Activated naive CD8-positive, alpha-beta T cell treated with anti-CD3 and anti-CD28 coated beads, Interleukin-2, amount 10 ng/mL, durations not matched to agents 7 days and 5 days (primary cell): ENCODE measurements around the gene PARVG. TPM values are rescaled to one million over a fixed set of nuclear protein-coding genes. Genes with fewer than 3 reads are reported as not detected.

Experiments
- ATAC-seq: fragments of 150-1000 bp; cut with Tn5 transposase; one replicate; pipeline ENCODE4 v1.10.0; 2021; ENCODE audit warnings: low read depth, moderate library complexity
- POLR2A ChIA-PET: fragments of 350-600 bp; sonication (Branson Sonifier 250); formaldehyde crosslinking; loops from one replicate; lab custom pipeline; 2021; ENCODE audit warnings: antibody characterized with exemption; lab: Charles Lee
- DNase-seq: peaks from one replicate; pipeline ENCODE4 v3.0.0; 2021
- H3K27ac Mint-ChIP-seq: one replicate; pipeline ENCODE4 v1.8.0; 2022; ENCODE audit warnings: mild to moderate bottlenecking, mixed read lengths
- H3K27me3 Mint-ChIP-seq: one replicate; pipeline ENCODE4 v1.8.0; 2022; ENCODE audit warnings: mild to moderate bottlenecking, moderate library complexity, mixed read lengths
- H3K36me3 Mint-ChIP-seq: one replicate; pipeline ENCODE4 v1.8.0; 2021; ENCODE audit warnings: mild to moderate bottlenecking, mixed read lengths
- H3K4me1 Mint-ChIP-seq: one replicate; pipeline ENCODE4 v1.8.0; 2021; ENCODE audit warnings: mixed read lengths
- H3K4me3 Mint-ChIP-seq: one replicate; pipeline ENCODE4 v1.8.0; 2022; ENCODE audit warnings: mild to moderate bottlenecking, moderate library complexity, mixed read lengths
- H3K9me3 Mint-ChIP-seq: one replicate; pipeline ENCODE4 v1.8.0; 2021; ENCODE audit warnings: mixed read lengths
- total RNA-seq, 2 experiments: library from RNA; stranded (reverse); gene quantifications; one replicate each; pipeline ENCODE4 v1.2.3, GENCODE V29; 2021

Gene PARVG
- total RNA-seq, 2 experiments from 2014 or later: 238 to 241 TPM

DNA sequence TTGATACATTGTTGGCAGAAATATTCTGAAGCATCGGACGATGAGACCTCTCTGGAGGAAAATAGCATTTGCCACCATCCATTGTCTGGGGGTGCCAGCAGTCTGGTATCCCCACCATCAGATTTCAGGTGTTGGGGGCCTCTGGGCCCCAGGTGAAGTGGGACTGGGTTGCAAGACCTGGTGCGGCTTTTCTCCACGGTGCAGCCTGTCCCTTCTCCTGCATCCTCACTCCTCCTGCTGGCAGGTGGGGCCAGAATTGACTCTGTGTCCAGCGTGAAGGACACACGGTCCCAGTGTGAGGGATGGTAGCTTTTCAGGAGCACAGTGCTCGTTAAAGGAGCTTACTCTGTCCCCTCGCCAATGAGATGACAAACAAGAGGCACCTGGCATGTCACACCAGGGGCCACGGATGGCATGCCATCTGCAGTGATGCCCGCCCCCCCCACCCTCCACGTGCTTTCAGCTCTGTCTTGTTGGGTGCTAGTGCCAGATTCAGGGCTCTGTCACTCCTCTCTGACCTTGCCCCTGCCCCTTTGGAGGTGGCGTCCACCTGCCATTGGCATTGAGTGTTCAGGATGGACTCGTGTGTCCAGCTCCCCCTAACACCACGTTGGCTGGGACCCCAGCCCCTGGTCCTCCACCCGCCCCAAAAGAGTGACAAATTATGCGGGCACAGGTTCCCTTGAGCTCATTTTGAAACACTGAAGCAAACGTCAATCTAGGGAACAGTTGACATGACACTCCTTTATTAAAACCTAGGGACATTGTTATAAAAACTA lies 62.4 kb downstream of the PARVG start:
- peaks cover 37% of the 10 kb centered on the region for H3K27me3 Mint-ChIP-seq
- peak; percentile 5 for DNase-seq
- ATAC-seq: no peak

DNA sequence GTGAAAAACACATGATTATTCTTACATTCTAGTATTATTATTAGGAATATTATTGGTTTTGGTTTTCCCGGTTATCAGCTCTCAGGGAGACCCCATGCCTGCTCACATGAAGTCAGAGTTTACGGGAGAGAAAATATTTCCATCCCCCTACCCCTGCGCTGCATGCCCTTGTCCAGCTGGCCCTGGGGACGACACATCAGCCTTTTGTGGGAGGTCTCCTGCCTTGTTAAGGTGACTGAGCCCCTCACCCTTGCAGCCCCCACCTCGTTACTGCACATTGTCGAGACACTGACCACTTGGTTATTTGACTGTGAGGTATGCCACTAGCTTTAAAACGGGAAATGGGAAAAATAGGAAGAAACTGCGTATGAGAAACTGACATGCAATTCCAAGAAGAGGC lies 63.0 kb downstream of the PARVG start:
- Mint-ChIP-seq H3K36me3 (no peaks in the 10 kb centered on the region), H3K9me3 (no peaks in the 10 kb centered on the region), H3K27me3 (peaks cover 30% of the 10 kb centered on the region), H3K4me3 (no peak overlapping the region), H3K4me1 (no peaks in the 10 kb centered on the region), H3K27ac (no peak overlapping the region)
- DNase-seq (peak; percentile 16), ATAC-seq (no peak)
- POLR2A ChIA-PET: interaction anchor here (0.5 kb wide), 1 partner anchor 813 kb away, joined by 4 read pairs; no protein-coding TSS in a partner anchor

More for the DNA sequence above, 62.4 kb downstream of the PARVG start:
- POLR2A ChIA-PET: no interaction called here
- Mint-ChIP-seq H3K9me3 (no peaks in the 10 kb centered on the region), H3K4me3 (no peak overlapping the region), H3K4me1 (no peaks in the 10 kb centered on the region), H3K27ac (no peak overlapping the region), H3K36me3 (no peaks in the 10 kb centered on the region)

DNA sequence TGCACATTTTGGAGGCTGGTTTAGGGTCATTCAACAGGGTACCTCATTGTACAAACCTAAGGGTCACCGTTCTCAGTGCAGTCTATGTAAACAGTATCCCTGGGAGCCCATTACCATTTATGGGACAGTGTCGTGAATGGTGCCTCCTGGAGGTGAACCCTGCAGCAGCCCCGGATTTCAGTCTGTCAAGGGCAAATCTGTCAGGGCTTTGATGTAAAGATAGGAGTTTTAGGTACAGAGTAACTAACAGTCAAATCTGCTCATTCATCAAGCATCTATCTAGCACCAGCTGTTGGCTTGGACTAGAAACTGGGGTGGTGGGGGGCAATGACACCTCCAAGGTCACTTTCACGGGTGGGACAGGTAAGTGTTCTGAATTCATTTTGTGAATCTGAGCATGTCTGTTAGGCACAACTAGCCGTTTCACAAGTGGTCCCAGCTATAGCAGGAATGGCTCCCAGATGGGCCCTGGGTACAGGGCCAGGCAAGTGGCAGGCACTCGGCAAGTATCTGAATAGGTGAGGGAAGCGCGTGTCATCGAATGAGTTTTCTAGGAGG lies 63.6 kb downstream of the PARVG start:
- Mint-ChIP-seq H3K4me1 (no peaks in the 10 kb centered on the region), H3K27ac (no peak overlapping the region), H3K4me3 (no peak overlapping the region), H3K36me3 (no peaks in the 10 kb centered on the region), H3K9me3 (no peaks in the 10 kb centered on the region), H3K27me3 (peaks cover 25% of the 10 kb centered on the region)
- ATAC-seq (no peak), DNase-seq (peak; percentile 4)
- POLR2A ChIA-PET: interaction anchor here (0.5 kb wide), 1 partner anchor 814 kb away, joined by 4 read pairs; no protein-coding TSS in a partner anchor

DNA sequence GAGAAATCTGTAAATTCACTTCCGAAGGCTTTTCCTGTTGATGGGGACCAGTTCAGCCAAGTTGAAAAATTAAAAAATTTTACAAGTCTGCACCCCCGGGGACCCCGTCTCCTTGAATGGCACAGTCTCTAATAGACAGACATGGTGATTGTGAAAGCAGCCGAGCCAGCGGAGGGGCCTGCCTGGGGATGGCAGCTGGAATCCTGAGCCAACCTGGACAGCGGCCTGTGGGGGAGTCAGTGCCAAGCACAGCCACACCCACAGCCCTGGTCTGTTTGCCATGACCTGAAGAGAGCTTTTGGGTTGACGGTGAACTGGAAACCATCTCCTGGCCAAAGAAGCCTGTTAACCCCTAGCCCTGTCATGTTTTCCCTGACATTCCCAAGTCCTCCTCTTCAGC lies 64.7 kb downstream of the PARVG start:
- H3K4me3 Mint-ChIP-seq: no peak overlapping the region
- DNase-seq: peak; percentile 14

DNA sequence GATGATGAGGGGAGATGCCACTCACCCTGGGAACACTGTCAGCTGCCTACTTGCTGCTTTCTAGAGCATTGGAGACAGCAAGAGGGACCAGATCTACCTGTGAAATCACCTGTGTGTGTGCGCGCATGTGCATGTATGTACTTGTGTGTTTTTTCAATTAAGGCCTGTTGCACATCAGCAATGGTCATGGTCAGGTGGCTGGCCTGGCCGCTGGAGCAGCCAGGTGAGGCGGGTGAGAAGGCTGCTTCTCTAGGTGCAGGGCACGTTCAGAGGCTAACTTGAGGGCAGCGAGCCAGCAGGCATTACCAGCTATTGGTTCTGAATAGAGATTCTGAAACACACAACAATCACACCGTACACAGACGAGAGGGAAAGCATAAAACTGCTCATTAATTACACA lies 65.1 kb downstream of the PARVG start:
- peaks cover 20% of the 10 kb centered on the region for H3K27me3 Mint-ChIP-seq
- H3K4me1 Mint-ChIP-seq: no peaks in the 10 kb centered on the region
- ATAC-seq (no peak), DNase-seq (peak; percentile 5)
- H3K27ac Mint-ChIP-seq: no peak overlapping the region
- POLR2A ChIA-PET: no interaction called here
- peaks cover 9% of the 10 kb centered on the region for H3K9me3 Mint-ChIP-seq
- no peak overlapping the region for H3K4me3 Mint-ChIP-seq
- no peaks in the 10 kb centered on the region for H3K36me3 Mint-ChIP-seq

More for the DNA sequence above, 64.7 kb downstream of the PARVG start:
- Mint-ChIP-seq H3K27ac (no peak overlapping the region), H3K9me3 (peaks cover 8% of the 10 kb centered on the region), H3K4me1 (no peaks in the 10 kb centered on the region), H3K27me3 (peaks cover 23% of the 10 kb centered on the region), H3K36me3 (no peaks in the 10 kb centered on the region)
- no peak for ATAC-seq
- POLR2A ChIA-PET: no interaction called here

DNA sequence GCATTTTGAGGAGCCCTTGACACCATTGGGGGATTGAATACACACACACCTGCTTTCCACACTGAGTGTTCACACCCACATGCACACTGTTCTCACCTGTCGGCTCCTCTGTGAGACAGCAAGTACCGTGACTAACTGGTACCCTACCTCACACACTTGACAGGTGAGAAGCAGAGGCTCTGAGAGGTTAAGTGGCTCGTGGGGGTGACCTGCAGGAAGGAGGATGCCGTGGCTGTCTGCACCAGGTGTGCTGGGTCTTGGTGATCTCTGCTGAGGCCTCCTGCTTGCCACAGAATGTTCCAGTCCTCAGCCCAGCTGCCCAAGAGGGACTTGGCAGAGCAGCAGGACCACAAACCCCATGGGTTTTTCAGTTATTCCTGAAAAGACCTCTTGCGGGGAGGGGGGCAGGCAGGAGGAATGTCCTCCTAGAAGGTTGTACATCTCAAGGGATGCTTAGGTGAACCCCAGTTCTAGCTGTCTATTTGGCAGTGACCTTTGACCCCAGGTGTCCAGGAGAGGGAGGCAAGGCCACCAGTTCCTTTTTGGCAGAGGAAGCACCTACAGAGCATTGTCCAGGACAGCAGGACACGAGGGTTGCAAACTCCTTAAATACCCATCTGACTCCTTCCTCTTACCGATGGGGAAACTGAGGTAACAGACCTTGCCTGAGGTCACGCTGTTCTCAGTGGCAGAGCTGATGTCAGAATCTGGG lies 66.0 kb downstream of the PARVG start:
- no peak for ATAC-seq
- Mint-ChIP-seq H3K4me1 (no peaks in the 10 kb centered on the region), H3K27ac (no peak overlapping the region), H3K9me3 (peaks cover 9% of the 10 kb centered on the region), H3K4me3 (no peak overlapping the region), H3K36me3 (no peaks in the 10 kb centered on the region), H3K27me3 (peaks cover 14% of the 10 kb centered on the region)
- DNase-seq: peak; percentile 10
- POLR2A ChIA-PET: no interaction called here

DNA sequence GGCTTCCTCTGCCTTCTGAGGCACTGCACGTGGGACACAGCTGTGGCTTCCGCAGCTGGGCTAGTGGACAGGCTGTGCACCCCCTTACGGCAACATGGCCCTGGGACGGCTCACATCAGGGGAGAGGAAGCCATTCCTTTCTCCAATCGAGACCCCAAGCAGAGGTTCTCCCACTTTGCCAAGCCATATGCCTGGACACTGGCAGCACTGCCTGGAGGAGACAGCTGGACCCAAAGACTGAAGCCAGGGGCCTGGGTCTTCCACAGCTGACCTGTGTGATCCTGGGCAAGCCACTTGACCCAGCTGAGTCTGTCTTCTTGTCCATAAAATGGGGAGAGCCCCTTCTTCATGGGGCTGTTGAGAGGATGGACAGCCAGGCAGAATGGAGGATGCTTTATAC lies 66.6 kb downstream of the PARVG start:
- peaks cover 9% of the 10 kb centered on the region for H3K9me3 Mint-ChIP-seq
- H3K27me3 Mint-ChIP-seq: peaks cover 8% of the 10 kb centered on the region
- POLR2A ChIA-PET: no interaction called here
- DNase-seq (peak; percentile 19), ATAC-seq (no peak)
- H3K27ac Mint-ChIP-seq: no peak overlapping the region
- H3K36me3 Mint-ChIP-seq: no peaks in the 10 kb centered on the region
- H3K4me3 Mint-ChIP-seq: no peak overlapping the region
- H3K4me1 Mint-ChIP-seq: no peaks in the 10 kb centered on the region

DNA sequence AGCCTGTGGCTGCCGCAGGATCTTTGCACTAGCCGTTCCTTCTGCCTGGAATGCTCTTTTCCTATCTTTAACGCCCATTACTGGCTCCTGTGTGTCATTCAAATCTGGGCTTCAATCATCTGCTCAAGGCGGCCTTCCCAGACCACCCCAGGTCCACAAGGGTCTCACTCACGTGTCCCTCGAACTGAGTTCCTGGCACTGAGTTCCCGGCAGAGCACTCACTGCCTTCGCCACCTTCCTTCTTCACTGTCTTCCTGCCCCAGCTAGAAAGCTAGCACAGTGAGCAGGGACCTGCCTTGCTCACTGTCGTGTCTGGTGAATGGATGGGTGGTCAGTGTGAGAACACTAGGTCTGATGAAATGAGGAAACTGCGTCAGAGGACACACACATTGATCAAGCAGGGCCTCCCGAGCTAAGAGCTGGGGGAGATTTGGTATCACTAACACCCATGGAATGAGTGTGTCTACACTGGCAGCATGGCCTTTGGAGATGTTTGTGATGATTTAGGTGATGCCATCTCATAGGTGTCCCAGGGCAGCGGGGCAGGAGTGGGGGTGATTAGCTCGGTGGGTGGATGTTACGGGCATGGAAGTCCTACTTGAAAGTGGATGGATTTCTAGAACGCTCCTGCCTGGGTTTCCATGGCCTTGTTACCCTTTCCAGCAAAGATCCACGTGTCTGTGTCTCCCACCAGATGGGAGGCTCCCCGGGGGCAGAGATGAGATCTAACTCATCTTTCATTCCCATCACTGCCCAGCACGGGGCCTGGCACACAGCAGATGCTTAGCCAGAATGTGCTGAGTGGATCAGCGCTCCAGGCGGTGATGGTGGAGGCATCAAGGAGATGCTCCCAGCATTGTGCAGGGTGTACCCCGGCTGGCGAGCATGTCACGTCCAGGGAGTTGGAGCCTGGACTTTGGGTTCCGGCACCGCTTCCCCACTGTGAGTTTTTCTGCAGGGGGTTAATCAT lies 67.5 kb downstream of the PARVG start:
- Mint-ChIP-seq H3K36me3 (no peaks in the 10 kb centered on the region), H3K9me3 (peaks cover 9% of the 10 kb centered on the region), H3K4me1 (no peaks in the 10 kb centered on the region), H3K27me3 (peaks cover 7% of the 10 kb centered on the region), H3K27ac (no peak overlapping the region), H3K4me3 (no peak overlapping the region)
- POLR2A ChIA-PET: no interaction called here
- DNase-seq (no peak), ATAC-seq (no peak)

DNA sequence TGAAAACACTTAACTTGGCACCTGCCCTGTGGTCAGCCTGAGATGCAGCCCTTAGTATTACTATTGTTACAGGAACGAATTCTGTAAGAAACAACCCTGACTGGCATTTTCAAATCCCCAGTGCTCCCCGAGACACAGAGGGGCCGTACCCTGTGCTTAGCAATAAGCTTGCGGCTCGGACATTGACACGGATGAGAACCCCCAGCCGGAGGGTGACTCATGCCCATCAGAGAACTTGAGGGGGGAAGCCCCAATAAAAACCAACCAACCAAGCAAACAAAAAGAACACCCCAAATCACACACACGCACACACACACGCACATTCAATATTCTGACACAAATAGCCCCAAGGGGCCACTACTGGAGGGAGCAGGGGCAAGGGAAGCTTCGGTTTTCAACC lies 68.2 kb downstream of the PARVG start:
- Mint-ChIP-seq H3K4me1 (no peaks in the 10 kb centered on the region), H3K36me3 (no peaks in the 10 kb centered on the region), H3K4me3 (no peak overlapping the region), H3K27ac (no peak overlapping the region), H3K27me3 (peaks cover 12% of the 10 kb centered on the region), H3K9me3 (peaks cover 9% of the 10 kb centered on the region)
- POLR2A ChIA-PET: no interaction called here
- DNase-seq (no peak), ATAC-seq (no peak)

DNA sequence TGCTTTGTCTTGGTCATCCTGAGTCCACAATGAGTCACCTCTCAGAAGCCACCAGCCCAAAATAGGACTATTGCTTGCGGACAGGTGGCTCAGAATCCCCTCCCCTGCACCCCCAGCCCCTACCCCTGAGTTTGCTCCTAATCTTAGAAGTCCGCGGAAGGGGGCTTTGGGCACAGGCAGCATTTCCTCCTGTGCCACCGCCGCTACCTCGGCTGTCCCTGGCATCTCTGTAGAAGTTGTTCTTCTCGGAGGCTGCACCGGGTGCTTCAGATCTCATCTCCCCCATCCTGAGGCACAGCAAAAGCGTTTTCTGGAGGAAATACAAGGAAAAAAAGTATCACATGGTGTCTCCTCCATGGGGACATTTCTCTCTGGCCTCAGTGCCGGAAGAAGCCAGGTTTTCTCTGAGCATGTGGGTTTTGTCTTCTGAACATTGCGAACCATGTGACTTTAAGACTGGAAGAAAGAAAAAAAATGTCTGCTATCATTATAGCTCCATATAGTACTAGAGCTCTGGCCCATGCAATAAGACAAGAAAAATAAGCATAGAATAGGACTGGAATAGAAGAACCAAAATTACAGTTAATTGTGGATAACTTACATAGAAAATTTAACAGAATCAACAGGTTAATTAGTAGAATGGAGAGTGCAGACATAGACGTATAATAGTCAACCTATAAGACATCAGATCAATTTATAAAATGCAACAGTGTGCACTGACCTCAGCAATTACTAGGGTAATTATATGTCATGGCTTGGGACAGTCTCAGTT lies 68.8 kb downstream of the PARVG start:
- H3K4me3 Mint-ChIP-seq: no peak overlapping the region
- peaks cover 9% of the 10 kb centered on the region for H3K9me3 Mint-ChIP-seq
- DNase-seq: no peak
- H3K27me3 Mint-ChIP-seq: peaks cover 17% of the 10 kb centered on the region
- ATAC-seq: no peak
- POLR2A ChIA-PET: no interaction called here
- H3K36me3 Mint-ChIP-seq: no peaks in the 10 kb centered on the region
- H3K27ac Mint-ChIP-seq: no peak overlapping the region
- no peaks in the 10 kb centered on the region for H3K4me1 Mint-ChIP-seq

DNA sequence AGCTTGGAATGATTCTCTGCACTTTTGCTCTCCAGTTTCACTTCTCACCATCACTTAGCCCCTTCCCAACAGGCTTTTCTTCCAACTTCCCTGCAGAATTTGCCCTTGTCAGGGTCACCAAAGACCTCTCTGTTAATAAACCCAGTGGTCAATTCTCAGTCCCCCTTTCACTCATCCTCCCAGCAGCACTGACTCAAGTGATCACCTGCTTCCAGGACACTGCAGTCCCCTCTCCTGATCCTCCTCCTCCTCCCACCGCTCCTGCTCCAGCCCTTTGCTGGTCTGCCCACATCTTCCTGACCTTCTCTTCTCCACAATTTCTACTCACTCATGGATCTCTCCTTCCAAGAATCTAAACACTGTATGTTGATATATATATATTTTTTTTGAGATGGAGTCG lies 74.1 kb downstream of the PARVG start:
- H3K36me3 Mint-ChIP-seq: no peaks in the 10 kb centered on the region
- peak; percentile 2 for DNase-seq
- peaks cover 30% of the 10 kb centered on the region for H3K27me3 Mint-ChIP-seq
- POLR2A ChIA-PET: no interaction called here
- no peak overlapping the region for H3K4me3 Mint-ChIP-seq
- no peak overlapping the region for H3K27ac Mint-ChIP-seq
- ATAC-seq: no peak
- peaks cover 5% of the 10 kb centered on the region for H3K4me1 Mint-ChIP-seq
- H3K9me3 Mint-ChIP-seq: peaks cover 6% of the 10 kb centered on the region

DNA sequence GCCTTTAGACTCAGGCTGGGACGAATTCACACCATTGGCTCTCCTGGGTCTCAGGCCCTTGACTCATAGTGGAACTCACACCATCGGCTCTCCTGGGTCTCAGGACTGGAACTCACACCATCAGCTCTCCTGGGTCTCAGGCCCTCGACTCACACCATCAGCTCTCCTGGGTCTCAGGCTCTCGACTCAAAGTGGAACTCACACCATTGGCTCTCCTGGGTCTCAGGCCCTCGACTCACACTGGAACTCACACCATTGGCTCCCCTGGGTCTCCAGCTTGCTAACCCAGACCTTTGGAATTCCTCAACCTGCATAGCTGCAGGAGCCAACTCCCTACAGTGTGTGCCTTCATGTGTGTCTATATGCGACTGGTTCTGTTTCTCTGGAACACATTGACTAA lies 75.4 kb downstream of the PARVG start:
- no peak overlapping the region for H3K27ac Mint-ChIP-seq
- no peaks in the 10 kb centered on the region for H3K9me3 Mint-ChIP-seq
- H3K36me3 Mint-ChIP-seq: no peaks in the 10 kb centered on the region
- DNase-seq (peak; percentile 13), ATAC-seq (no peak)
- H3K4me1 Mint-ChIP-seq: peaks cover 5% of the 10 kb centered on the region
- peaks cover 28% of the 10 kb centered on the region for H3K27me3 Mint-ChIP-seq
- H3K4me3 Mint-ChIP-seq: no peak overlapping the region
- POLR2A ChIA-PET: interaction anchor here (0.6 kb wide), 1 partner anchor 305 kb away, joined by 3 read pairs; no protein-coding TSS in a partner anchor
